GM19238 (cell line): ENCODE data around the gene SRSF10.
A peak's percentile ranks its signal among the peaks of the same experiment; 100 is the strongest.
"Not testable (repeated sequence)": the region's sequence is repeated elsewhere in the genome, so short reads cannot be mapped to it uniquely, and the experiment has no call there.

Source experiments
- DNase-seq: peaks from one replicate; pipeline ENCODE4 v3.0.0; 2011; ENCODE audit warnings: low spot score; ENCODE audit not compliant: insufficient read length

SRSF10 gene

DNA sequence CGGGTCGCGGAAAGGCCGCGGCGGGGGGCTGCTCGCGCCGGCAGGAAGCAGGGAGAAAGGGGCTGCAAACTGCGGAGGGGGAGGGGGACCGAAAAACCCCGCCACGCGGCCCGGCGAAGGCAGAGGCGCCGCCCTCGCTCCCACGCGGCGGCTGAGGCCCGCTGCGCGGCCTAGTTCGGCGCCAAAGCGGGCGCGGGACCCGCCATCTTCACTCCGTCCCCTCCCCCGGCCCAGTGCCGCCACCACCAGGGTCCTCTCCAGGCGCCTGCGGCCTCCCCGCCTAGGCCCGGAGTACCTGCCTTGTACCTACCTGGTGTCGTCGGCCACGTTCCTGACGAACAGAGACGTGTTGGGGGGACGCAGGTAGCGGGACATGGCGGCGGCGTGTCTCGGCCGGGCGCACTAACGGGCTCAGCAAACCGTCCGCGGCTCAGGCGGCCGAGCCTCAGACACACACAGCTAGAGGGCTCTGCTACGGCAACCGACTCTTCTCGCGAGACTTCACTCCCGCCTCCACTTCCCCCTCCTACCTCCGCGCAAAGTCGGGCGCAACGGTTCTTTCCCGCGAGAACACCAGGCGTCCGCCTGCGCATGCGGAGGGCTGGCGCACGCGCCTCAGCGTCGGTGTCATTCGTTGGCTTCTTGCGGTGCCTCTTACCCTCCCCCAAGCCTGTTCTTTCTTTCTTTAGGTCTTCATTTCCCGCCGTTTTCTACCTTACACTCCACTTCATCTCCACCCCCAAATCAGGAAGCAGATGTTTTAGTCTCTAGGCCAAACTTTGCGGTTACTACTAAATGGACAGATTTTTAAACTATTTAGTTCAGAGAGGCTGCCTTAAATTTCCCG, at the start of gene SRSF10:
Gene SRSF10, minus strand, starts transcription at position 447 of the 847 bp plus-strand sequence. Its CDS starts 72 bp downstream, at position 375.
- peak; percentile 96 for DNase-seq

DNA sequence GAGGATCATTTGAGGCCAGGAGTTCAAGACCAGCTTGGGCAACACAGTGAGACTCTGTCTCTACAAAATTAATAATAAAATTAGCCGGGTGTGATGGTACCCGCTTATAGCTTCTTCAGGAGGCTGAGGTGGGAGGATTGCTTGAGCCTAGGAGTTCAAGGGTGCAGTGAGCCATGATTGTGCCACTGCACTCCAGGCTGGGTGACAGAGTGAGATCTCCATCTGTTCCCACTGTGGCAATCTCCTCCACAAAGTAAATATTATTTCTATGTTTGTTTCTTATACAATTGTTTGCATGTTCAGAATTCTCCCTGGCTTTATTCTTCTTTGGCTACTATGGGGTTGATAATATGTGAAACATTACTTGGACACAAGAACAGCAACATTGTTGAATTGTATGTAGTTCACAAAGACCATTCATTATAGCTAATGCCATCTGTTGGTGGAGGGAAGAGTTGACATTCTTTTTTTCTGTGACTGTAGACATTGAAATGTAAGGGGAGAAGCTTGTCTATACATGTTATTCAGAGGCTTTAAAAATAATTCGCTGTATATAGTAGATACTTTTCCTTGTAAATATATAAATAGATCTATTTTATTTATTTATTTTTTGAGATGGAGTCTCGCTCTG, 47.8 kb upstream of the SRSF10 start:
- no peak for DNase-seq

GRCh38 chr1:24022581-24023361, 42.6 kb upstream of the SRSF10 start:
- no peak for DNase-seq

DNA sequence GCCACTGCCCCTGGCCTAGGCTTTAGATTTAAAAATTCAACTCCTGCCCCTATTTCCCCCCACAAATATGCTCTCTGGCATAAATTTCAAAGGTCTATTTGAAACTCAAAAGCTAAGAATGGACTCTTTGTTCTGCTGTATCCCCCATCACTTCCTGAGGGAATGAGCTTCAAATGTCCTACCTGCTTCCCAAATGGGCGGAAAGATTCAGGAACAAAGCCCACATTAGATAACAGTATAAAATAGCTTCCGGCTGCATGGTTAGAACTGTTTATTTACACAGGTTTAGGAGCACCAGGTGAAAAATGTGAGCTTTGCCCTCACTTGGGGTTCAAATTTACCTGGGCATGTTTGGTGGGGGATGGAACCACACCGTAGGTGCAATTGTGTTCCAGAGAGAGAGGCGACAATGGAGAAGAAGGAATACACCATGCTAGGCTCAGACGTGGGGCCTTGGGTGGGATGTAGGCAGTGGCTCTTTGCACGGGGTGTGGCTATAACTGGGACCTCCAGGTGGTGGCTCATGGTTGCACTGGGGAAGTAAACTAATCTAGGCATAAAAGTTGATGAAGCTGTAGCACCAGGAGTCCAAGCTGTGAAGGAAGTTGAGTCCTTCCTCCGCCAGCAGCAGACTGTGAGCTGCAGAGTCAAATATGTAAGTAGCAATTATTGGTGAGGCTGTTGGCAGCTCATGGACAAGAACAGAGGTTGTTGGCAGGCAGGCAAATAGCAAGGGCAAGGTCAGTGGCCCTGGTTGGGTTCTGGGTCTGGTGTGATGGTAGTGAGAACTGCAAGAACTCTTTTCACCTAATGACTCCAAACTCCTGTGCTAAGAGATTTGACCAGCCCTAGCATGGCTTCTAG, 41.5 kb upstream of the SRSF10 start:
- DNase-seq = no peak

- no peak for DNase-seq
Measured at GRCh38 chr1:24020470-24020869, 40.3 kb upstream of the SRSF10 start.

DNA sequence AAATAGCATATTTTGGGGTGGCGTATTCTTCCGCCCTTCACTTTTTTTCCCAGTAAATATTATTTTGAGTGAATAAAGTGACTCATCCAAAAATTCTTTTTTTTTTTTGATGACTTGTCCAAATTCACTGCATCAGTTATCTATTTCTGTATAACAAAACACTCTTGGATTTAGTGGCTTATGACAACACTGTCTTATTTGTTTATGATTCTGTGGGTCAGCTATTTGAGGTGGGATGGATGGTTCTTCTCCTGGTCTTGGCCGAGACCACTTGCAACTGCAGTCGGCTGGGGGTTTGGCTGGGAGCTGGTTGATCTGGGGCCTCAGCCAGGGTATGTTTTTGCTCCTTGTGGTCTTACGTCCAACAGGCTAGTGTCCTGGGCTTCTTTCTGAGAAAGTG, 39.9 kb upstream of the SRSF10 start:
- no peak for DNase-seq

DNA sequence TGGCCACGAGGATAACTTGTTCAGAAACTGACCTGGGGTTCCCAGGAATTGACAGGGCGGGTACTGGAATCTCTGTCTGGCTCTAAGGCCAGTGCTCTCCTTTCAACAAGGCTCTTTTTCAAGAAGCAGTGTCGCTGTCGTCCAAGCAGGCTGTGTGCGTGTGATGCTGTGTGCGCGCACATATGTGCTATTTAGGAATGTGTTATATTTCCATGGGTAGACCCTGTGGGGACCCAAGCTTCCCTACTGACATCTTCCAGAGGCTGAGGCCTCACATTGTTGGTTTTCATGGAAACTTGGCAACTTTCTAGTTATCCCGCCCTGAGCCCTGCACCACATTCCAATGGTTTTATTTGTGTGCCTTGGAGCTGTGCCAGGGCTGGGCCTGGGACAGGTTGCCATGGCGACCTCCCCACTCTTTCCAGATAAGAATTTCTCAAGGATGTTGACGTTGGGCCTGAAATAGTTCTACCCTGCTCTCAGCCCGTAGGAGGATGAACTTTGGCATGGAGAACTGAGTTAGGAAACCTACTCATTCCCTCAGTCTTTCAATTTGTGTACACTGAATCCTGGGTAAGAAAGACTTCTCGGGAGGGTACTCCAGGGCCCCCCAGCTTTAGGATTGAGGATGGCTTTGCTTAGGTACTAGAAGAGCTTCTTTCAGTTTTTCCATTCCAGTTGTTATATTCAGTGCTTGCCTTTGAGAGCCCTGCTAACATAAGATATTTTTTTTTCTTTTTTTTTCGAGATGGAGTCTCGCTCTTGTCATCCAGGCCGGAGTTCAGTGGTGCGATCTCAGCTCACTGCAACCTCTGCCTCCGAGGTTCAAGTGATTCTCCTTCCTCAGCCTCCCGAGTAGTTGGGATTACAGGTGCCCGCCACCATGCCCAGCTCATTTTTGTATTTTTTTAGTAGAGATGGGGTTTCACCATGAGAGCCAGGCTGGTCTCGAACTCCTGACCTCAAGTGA, 38.8 kb upstream of the SRSF10 start:
- no peak for DNase-seq

DNA sequence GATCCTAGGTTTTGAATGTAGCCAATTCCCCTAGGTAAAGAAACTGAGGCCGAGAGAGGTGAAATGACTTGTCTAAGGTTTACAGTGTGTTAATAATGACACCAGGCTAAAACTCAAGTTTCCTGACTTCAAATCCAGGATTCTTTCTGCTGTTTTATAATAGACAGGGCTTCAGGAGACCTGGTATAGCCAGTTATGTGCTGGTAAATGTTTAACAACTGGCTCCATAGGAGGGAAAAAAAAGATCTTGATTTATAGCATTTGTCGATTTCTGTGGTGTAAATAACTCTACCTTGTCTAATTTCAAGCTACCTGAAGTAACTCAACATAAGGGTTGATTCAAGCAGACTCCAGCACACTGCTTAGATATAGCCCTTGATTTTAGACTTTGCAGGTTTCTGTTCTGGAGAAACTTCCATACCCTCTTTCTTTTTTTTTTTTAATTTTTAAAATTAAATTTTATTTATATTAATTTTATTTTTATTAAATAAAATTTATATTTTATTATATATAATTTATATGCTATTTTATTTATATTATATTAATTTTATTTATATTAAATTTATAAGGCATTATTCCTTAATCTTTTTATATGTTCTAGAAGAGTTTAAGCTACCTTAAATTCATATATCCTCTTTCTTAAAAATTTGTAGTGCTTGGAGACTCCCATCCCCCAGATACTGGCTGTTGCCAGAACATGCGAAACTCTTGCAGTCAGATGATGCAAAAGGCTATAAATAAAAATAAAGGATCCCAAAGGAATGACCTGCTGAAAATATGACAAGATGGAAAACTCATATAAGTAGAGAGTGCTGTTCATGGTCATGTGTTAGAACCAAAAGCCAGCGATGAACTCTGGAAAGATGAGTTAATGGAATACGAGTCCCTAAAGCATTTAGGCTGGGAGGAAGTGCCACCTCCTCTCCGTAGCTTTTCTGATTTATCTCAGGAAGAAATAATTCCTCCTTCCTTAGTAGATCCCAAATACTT, 35.4 kb upstream of the SRSF10 start:
- DNase-seq = no peak

GRCh38 chr1:24012878-24013277, 32.8 kb upstream of the SRSF10 start:
- DNase-seq = not testable (repeated sequence)

DNA sequence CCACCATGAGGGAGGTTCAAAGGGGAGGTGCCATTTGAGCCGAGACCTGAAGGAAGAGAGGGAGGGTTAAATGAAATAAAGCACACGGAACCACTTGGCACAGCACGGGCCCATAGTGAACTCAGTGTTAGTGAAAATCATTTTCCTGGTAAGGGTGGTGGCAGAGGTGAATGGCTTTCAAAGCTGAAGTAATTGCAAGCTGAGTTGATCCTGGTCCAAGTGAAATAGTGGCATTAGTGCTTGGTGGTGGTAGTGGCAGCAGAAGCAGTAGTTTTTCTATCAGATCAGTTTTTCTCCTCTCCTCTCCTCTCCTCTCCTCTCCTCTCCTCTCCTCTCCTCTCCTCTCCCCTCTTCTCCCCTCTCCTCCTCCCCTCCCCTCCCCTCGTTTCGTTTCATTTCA, 30.5 kb upstream of the SRSF10 start:
- no peak for DNase-seq

DNA sequence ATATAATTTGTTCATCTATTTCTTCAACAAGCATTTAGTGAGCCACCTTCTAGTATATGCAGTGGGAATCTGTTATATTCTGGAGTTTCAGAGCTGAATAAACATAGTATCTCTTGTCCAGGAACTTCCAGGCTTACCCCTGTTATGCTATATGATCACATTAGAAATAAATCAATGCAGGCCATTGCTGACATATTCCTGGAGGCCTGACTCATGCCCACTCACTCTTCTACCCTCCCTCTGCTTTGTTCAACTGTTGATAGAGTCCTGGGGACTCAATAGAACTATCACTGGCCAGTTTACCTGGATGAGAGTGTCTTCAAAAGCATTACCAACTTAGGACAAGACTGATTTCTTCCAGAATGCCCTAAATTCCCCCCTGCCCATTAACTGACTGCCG, 29.3 kb upstream of the SRSF10 start:
- DNase-seq = no peak

GRCh38 chr1:24008574-24009184, 28.6 kb upstream of the SRSF10 start:
- DNase-seq = not testable (repeated sequence)

DNA sequence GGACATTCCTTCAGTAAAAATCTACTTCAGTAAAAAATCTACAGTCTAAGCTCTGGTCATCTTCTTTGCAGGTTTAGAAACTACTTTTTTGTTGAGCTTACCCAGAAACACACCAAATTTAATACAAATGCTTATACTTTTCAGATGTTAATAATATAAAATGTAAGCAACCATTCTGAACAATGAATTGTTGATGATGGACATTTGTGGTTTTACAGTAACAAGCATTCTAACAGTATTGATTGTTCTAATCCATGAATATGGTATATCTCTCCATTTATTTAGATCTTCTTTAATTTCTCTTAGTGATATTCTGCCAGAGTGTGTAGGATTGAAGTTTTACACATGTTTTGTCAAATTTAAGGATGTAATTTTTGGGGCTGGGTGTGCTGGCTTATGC, 27.0 kb upstream of the SRSF10 start:
- no peak for DNase-seq

- no peak for DNase-seq
Measured at GRCh38 chr1:24005163-24005562, 25.0 kb upstream of the SRSF10 start.

- no peak for DNase-seq
Measured at GRCh38 chr1:24004132-24004531, 24.0 kb upstream of the SRSF10 start.

DNA sequence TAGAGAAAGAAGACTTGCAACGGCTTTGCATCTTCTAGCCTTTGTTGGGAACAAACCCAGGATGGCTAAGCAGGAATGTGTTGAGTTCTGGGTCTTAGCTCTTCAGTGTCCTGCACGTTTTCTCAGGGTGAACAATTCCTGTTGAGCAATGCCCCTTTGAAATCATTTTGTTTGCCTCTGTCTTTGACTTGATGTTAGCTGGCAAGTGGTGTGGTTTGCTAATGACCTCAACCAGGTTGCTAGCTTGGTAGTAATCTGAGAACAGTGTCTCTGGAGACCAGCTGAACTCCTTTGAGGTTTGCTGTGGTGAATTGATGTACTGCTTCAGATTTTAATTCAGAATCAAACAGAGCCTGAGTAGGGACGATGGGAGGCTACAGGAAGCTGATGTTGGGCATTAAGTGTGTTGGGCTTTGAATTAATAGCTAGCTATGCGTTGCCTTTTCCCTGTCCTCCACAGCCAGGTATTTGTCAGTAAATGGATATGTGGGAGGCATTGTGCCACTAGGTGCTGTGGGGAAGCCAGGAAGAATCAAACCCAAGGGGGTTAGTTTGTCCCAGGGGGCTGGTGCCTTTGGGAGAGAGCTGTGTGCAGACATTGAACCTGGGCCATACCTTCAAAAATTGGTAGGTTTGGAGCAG, 23.3 kb upstream of the SRSF10 start:
- DNase-seq = no peak

DNA sequence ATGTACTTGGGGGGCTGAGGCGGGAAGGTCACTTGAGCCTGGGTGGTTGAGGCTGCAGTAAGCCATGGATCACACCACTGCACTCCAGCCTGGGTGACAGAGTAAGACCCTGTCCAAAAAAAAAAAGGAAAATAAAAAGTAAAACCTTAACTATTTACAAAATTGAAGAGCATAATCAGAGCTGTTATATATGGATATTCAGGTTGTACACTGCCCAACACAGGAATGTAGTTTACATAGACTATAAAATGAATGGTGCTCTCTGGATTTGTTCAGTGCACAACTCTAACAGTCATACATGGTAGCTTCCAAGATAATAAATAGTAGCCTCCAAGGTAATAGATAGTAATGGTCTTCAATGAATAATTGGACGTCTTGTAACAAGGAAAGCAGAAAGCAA, 22.6 kb upstream of the SRSF10 start:
- DNase-seq = no peak

DNA sequence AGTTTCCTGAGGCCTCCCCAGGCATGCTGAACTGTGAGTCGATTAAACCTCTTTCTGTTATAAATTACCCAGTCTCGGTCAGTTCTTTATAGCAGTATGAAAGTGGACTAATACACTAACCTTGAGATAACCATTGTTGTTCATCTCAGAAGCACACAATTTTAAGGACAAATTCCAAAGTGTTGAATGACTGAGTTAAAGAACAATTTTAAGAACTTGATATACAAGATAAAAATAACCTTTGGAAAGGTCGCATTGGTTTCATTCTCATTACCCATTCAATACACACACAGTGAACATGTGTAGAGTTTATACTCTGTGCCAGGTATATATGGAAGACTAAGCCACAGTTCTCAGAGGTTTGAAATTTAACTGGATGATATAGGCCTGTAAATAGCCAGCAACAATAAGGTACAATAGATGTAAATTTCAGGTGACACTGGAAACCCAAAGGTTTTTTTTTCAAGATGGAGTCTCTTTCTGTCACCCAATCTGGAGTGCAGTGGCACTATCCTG, 19.1 kb upstream of the SRSF10 start:
- no peak for DNase-seq
